Measurements from ENCODE around the gene LILRA6. TPM values are rescaled to one million over a fixed set of nuclear protein-coding genes. Genes with fewer than 3 reads are reported as not detected.
"Not testable (repeated sequence)": the region's sequence is repeated elsewhere in the genome, so short reads cannot be mapped to it uniquely, and the experiment has no call there.

LILRA6 gene
- total RNA-seq, 1 donor from 2014 or later = 1.5 TPM

DNA sequence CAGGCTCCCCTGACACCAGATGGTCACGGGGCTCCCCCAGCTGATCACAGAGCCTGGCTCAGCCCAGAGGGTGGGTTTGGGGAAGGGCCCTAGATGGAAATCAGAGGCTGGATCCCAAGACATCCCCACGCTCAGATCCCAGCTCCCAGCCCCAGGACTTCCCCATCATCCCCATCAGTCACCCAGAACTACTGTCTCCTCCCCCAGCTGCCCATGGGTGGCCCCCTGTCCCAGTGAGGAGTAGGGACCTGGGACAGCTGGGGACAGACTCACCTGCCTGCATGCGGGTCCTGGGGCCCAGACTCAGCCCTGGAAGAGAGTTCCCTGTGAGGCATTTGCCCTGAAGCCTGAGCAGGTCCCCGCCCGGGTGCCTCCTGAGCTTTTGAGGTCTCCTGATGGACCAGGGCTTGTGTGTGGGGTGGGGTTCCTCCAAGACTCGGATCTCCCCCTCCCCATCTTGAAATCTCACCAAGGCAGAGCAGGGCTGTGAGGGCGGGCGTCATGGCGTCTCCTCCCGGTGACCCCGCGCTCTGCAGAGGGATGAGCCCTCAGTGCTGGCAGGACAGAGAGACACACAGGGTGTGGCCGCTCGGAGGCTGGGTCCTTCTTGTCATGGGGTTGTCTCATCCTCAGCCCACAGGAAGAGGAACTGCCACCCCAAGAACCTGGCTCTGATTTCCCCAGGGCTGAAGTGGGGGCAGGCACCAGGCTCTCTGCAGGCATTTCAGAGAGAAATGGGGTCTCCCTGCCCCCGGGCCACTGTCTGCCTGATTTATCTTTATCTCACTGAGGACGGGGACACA lies 19.9 kb downstream of the LILRA6 start, which contains the start of gene LILRB3:
Gene LILRB3, minus strand, starts transcription at position 534 of the 803 bp plus-strand sequence. Its CDS starts 31 bp downstream, at position 503.
- DNase-seq (ENCODE audit: extremely low spot score in 2 of 2); H3K27me3 ChIP-seq; H3K4me3 ChIP-seq; H3K4me1 ChIP-seq; H3K36me3 ChIP-seq; H3K27ac ChIP-seq; intact Hi-C loops (cut with DNase I); H3K9me3 ChIP-seq: not testable (repeated sequence)

DNA sequence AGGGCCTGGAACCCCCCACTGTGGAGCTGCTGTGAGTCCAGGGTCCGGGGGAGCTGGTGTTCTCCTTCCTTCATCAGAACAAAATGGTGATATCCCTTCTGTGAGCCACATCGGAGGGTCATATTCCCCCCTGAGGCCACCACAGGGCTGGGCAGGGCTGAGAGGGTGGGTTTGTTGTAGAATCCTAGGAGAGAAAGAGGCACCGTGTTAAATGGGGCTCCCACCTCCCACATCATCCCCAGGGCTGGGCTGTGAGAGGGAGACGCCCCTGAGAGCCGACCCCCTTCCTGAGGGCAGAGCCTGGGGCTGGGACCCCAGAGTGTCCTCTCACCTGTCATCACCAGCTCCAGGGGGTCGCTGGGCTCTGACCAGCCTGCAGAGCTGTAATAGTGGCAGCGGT lies 20.6 kb downstream of the LILRA6 start:
- H3K27ac ChIP-seq; H3K27me3 ChIP-seq; DNase-seq (ENCODE audit: extremely low spot score in 2 of 2); H3K4me1 ChIP-seq; H3K9me3 ChIP-seq; intact Hi-C loops (cut with DNase I); H3K4me3 ChIP-seq; H3K36me3 ChIP-seq: not testable (repeated sequence)

DNA sequence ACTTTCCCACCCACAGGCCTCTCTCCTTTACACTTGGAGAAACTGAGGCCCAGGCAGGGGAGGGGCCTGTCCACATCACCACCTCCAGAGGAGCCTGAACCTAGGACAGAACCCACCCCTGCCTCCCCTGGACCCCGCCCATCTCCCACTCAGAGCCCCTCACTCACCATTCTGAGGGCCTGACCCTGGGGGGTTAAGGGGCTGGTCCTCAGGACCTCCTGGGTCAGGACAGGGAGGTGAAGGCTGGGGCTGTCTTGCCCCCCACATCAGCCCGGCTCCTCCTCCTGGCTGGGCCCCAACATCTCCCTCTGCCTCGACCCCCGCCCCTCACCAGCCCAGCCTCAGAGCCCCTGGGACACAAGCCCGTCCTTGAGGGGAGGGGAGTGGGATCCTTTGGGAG lies 22.9 kb downstream of the LILRA6 start:
- H3K27ac ChIP-seq; H3K4me3 ChIP-seq; H3K27me3 ChIP-seq; H3K36me3 ChIP-seq; H3K4me1 ChIP-seq; DNase-seq (ENCODE audit: extremely low spot score in 2 of 2); H3K9me3 ChIP-seq; intact Hi-C loops (cut with DNase I): not testable (repeated sequence)

DNA sequence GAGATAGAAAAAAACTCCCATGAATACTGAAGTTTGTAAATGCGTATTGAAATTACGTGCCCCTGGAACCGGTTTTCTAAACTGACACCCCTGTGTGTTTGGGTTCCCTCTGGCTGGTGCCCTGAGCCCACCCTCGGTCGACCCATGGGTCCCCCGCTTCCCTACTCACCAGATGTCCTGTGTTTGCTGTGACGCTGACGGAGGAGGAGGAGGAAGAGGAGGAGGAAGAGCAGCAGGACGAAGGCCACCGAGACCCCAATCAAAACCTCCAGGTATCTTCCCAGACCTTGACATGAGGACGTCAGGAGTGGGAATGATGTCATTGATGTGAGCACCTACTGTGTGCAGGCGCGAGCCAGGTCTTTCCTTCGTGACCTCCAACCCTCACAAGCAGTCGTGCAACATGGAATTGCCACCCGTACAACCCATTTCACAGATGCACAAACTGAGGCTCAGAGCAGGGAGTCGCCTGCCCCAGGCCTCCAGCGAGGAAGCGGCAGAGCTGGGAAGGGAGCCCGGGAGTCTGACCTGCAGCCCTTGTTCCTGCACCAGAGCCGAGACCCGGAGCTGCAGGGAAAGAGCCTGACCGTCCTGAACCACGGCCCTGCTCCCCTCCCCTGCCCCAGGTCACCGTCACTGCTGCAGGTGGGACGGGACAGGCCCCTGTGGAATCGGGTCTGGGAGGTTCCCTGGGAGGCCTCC lies 23.5 kb downstream of the LILRA6 start:
- H3K36me3 ChIP-seq = no peaks in the 10 kb centered on the region
- intact Hi-C loops (cut with DNase I) = no loop called here
- no peak overlapping the region for H3K4me3 ChIP-seq
- H3K27ac ChIP-seq = no peak overlapping the region
- no peaks in the 10 kb centered on the region for H3K27me3 ChIP-seq
- H3K9me3 ChIP-seq = no peaks in the 10 kb centered on the region
- no peaks in the 10 kb centered on the region for H3K4me1 ChIP-seq
- no peak for TF ChIP-seq POLR2AphosphoS5 (IDR thresholded peaks at IDR 0.05; ENCODE audit: insufficient read depth in 1 of 2, low read depth in 1 of 2)
- TF ChIP-seq, protein P1, sequence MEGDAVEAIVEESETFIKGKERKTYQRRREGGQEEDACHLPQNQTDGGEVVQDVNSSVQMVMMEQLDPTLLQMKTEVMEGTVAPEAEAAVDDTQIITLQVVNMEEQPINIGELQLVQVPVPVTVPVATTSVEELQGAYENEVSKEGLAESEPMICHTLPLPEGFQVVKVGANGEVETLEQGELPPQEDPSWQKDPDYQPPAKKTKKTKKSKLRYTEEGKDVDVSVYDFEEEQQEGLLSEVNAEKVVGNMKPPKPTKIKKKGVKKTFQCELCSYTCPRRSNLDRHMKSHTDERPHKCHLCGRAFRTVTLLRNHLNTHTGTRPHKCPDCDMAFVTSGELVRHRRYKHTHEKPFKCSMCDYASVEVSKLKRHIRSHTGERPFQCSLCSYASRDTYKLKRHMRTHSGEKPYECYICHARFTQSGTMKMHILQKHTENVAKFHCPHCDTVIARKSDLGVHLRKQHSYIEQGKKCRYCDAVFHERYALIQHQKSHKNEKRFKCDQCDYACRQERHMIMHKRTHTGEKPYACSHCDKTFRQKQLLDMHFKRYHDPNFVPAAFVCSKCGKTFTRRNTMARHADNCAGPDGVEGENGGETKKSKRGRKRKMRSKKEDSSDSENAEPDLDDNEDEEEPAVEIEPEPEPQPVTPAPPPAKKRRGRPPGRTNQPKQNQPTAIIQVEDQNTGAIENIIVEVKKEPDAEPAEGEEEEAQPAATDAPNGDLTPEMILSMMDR (IDR thresholded peaks at IDR 0.05) = no peak
- no peak for DNase-seq (ENCODE audit: extremely low spot score in 2 of 2)

DNA sequence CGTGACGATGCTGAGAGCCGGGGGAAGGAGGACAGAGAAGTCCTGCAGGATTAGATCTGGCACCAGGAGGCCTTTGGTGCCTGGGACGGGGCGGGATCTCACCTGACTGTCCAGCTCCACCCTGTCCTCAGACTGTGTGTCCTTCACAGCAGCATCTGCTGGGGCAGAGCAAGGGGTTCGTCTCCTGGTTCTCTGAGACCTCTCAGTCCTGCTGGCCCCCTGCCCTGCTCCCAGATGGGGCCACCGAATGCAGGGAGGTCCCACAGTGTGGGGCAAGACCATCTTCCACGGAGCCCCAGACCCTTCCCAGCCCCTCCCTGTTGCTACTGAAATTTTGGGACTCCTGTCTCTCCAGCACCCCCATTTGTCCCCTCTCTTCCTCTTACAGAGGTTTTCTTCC lies 24.3 kb downstream of the LILRA6 start:
- Histone ChIP-seq H3K4me3 (no peak overlapping the region), H3K27ac (no peak overlapping the region), H3K9me3 (no peaks in the 10 kb centered on the region), H3K27me3 (no peaks in the 10 kb centered on the region), H3K4me1 (no peaks in the 10 kb centered on the region), H3K36me3 (no peaks in the 10 kb centered on the region)
- no peak for DNase-seq (ENCODE audit: extremely low spot score in 2 of 2)
- intact Hi-C loops (cut with DNase I) = no loop called here
- TF ChIP-seq POLR2A (IDR thresholded peaks at IDR 0.05) (no peak), POLR2AphosphoS5 (IDR thresholded peaks at IDR 0.05; ENCODE audit: insufficient read depth in 1 of 2, low read depth in 1 of 2) (no peak)
- TF ChIP-seq, protein P1 (IDR thresholded peaks at IDR 0.05) = no peak

DNA sequence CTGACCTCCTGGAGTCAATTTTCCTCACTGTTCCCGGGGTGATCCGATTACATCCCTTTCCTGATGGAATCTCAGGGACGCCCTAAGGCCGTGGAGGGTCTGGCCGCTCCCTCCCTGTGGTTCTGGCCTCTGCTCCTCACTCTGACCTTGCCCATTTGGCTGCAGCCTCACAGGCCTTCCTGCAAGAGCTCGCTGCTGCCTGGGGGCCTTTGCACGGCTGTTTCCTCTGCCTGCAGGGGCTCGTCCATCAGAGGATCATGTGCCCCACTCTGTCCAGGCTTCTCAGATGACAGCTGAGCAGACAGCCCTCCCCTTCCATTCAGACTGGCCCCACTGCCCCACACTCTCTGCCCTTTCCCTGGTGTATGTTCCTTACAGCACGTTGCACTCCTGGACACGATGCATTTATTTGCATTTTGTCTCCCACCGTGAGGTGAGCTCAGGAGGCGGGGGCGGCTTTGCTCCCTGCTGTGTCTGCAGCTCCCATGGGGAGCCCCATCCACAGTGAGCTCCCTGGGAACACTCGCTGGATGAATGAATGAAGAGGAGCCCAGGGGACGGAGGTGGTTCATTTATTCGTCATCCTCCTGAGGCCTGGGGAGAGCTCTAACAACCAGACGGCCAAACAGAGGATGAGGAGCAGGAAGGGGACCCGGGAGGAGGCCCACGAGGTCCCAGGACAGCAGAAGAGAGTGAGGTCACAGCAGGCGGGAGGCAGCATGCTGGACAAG lies 24.9 kb downstream of the LILRA6 start:
- intact Hi-C loops (cut with DNase I); DNase-seq (ENCODE audit: extremely low spot score in 2 of 2); H3K27ac ChIP-seq; H3K27me3 ChIP-seq; H3K4me3 ChIP-seq; H3K4me1 ChIP-seq; H3K36me3 ChIP-seq; H3K9me3 ChIP-seq: not testable (repeated sequence)

DNA sequence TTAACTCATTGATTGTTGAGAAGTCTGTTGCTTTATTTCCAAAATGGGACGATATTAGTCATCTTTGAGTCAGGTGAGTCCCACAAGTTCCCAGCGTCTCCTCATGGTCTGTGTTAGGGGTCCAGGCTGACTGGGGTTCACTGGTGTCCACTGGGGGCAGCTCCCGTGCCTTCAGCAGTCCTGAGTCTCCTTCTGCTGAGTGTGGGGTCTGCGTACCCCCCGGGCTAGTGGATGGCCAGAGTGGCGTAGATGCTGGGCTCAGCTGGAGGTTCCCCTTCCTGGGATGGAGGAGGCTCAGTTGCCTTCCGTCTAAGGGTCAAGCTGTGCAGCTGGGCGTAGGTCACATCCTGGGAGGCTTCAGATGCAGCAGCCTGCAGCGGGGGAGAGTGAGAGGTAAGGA lies 25.7 kb downstream of the LILRA6 start:
- Histone ChIP-seq H3K27me3 (no peaks in the 10 kb centered on the region), H3K4me1 (no peaks in the 10 kb centered on the region), H3K27ac (no peak overlapping the region), H3K4me3 (no peak overlapping the region), H3K9me3 (no peaks in the 10 kb centered on the region), H3K36me3 (no peaks in the 10 kb centered on the region)
- intact Hi-C loops (cut with DNase I) = no loop called here
- no peak for DNase-seq (ENCODE audit: extremely low spot score in 2 of 2)
- TF ChIP-seq POLR2AphosphoS5 (IDR thresholded peaks at IDR 0.05; ENCODE audit: insufficient read depth in 1 of 2, low read depth in 1 of 2) = no peak
- TF ChIP-seq, protein P1 (IDR thresholded peaks at IDR 0.05) = no peak
- no peak for TF ChIP-seq POLR2A (IDR thresholded peaks at IDR 0.05)

DNA sequence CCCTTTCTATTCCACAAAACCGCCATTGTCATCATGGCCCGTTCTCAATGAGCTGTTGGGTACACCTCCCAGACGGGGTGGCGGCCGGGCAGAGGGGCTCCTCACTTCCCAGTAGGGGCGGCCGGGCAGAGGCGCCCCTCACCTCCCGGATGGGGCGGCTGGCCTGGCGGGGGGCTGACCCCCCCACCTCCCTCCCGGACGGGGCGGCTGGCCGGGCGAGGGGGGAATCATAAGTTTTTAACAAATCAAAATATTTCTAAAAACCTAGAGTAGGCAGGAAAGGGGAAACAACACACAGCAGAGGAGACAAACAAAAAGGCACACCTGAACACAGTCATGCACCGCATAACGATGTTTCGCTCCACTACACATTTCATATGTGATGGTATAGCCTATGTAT lies 27.9 kb downstream of the LILRA6 start:
- DNase-seq (ENCODE audit: extremely low spot score in 2 of 2); H3K9me3 ChIP-seq; H3K27me3 ChIP-seq; H3K36me3 ChIP-seq; intact Hi-C loops (cut with DNase I); H3K27ac ChIP-seq; H3K4me3 ChIP-seq: not testable (repeated sequence)
- H3K4me1 ChIP-seq = peaks cover 13% of the 10 kb centered on the region

DNA sequence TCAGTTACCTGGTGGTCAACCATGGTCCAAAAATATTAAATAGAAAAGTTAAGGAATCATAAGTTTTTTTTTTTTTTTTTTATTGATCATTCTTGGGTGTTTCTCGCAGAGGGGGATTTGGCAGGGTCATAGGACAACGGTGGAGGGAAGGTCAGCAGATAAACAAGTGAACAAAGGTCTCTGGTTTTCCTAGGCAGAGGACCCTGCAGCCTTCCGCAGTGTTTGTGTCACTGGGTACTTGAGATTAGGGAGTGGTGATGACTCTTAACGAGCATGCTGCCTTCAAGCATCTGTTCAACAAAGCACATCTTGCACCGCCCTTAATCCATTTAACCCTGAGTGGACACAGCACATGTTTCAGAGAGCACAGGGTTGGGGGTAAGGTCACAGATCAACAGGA lies 28.4 kb downstream of the LILRA6 start:
- DNase-seq (ENCODE audit: extremely low spot score in 2 of 2) = not testable (repeated sequence)
- peaks cover 19% of the 10 kb centered on the region for H3K4me1 ChIP-seq

More for the DNA sequence above, 28.4 kb downstream of the LILRA6 start:
- H3K27ac ChIP-seq; intact Hi-C loops (cut with DNase I); H3K4me3 ChIP-seq; H3K36me3 ChIP-seq; H3K9me3 ChIP-seq; H3K27me3 ChIP-seq: not testable (repeated sequence)

All from vagina (tissue), 2 donors.